GM21786 (cell line): ENCODE results near the gene POLR2F.
"Not testable (repeated sequence)": the region's sequence is repeated elsewhere in the genome, so short reads cannot be mapped to it uniquely, and the experiment has no call there.

Experiments used
- ATAC-seq: cut with Tn5 transposase; IDR thresholded peaks from one replicate; pipeline ENCODE4 v1.9.1; 2021; ENCODE audit not compliant: unreplicated experiment

Gene POLR2F

GRCh38 chr22:37924386-37925065, 29.0 kb upstream of the POLR2F start:
- no peak for ATAC-seq

GRCh38 chr22:37925330-37925729, 28.2 kb upstream of the POLR2F start:
- ATAC-seq = no peak

GRCh38 chr22:37925767-37926166, 27.7 kb upstream of the POLR2F start:
- no peak for ATAC-seq

GRCh38 chr22:37926358-37926757, 27.1 kb upstream of the POLR2F start:
- ATAC-seq = no peak

- ATAC-seq = no peak
These were observed 26.5 kb upstream of the POLR2F start for GRCh38 chr22:37926771-37927636.

- no peak for ATAC-seq
These were observed 25.9 kb upstream of the POLR2F start for GRCh38 chr22:37927637-37927936.

- ATAC-seq = no peak
These were observed 24.1 kb upstream of the POLR2F start for GRCh38 chr22:37929390-37929789.

- no peak for ATAC-seq
These were observed 23.1 kb upstream of the POLR2F start for GRCh38 chr22:37930270-37930951.

GRCh38 chr22:37930952-37931440, 22.5 kb upstream of the POLR2F start:
- ATAC-seq = no peak

- no peak for ATAC-seq
These were observed 21.6 kb upstream of the POLR2F start for GRCh38 chr22:37931893-37932389.

- ATAC-seq = no peak
These were observed 21.1 kb upstream of the POLR2F start for GRCh38 chr22:37932401-37932800.

GRCh38 chr22:37932821-37933578, 20.5 kb upstream of the POLR2F start:
- ATAC-seq = no peak

- ATAC-seq = no peak
These were observed 19.7 kb upstream of the POLR2F start for GRCh38 chr22:37933711-37934376.

- no peak for ATAC-seq
These were observed 12.7 kb upstream of the POLR2F start for GRCh38 chr22:37940698-37941376.

GRCh38 chr22:37942133-37942532, 11.4 kb upstream of the POLR2F start:
- ATAC-seq = no peak

GRCh38 chr22:37943136-37943824, 10.2 kb upstream of the POLR2F start:
- no peak for ATAC-seq

- no peak for ATAC-seq
These were observed 9.7 kb upstream of the POLR2F start for GRCh38 chr22:37943825-37944198.

- not testable (repeated sequence) for ATAC-seq
These were observed 9.1 kb upstream of the POLR2F start for GRCh38 chr22:37944423-37944822.

- ATAC-seq = not testable (repeated sequence)
These were observed 6.2 kb upstream of the POLR2F start for GRCh38 chr22:37947142-37947795.
